Mucosa of stomach (tissue), 1 donor: ENCODE measurements around the gene CHST14.

Experiments
- H3K27me3 ChIP-seq: one replicate; pipeline ENCODE4 v1.7.0; 2013; ENCODE audit warnings: mild to moderate bottlenecking, low read length; ENCODE audit not compliant: control insufficient read depth, insufficient read depth
- H3K36me3 ChIP-seq: one replicate; pipeline ENCODE4 v1.7.0; 2013; ENCODE audit warnings: low read length; ENCODE audit not compliant: control insufficient read depth, insufficient read depth
- H3K4me1 ChIP-seq: one replicate; pipeline ENCODE4 v1.7.0; 2013; ENCODE audit warnings: mild to moderate bottlenecking, low read length; ENCODE audit not compliant: control insufficient read depth, insufficient read depth
- H3K4me3 ChIP-seq: one replicate; pipeline ENCODE4 v1.7.0; 2013; ENCODE audit warnings: low read length
- H3K9ac ChIP-seq: one replicate; pipeline ENCODE4 v1.7.0; 2013; ENCODE audit warnings: mild to moderate bottlenecking, low read length, moderate library complexity
- H3K9me3 ChIP-seq: one replicate; pipeline ENCODE4 v1.7.0; 2013; ENCODE audit warnings: mild to moderate bottlenecking, low read length, moderate library complexity; ENCODE audit not compliant: control insufficient read depth
- donor health status: Pancreatic carcinoma.

Gene CHST14

GRCh38 chr15:40487816-40488682, 17.3 kb downstream of the CHST14 start:
- H3K4me3 ChIP-seq, result no peak overlapping the region
- H3K36me3 ChIP-seq, result no peaks in the 10 kb centered on the region
- no peaks in the 10 kb centered on the region for H3K4me1 ChIP-seq
- H3K27me3 ChIP-seq, result no peaks in the 10 kb centered on the region
- H3K9me3 ChIP-seq, result no peaks in the 10 kb centered on the region
- H3K9ac ChIP-seq, result no peak overlapping the region

GRCh38 chr15:40489274-40490175, 18.7 kb downstream of the CHST14 start:
- Histone ChIP-seq H3K4me1 (no peaks in the 10 kb centered on the region), H3K4me3 (no peak overlapping the region), H3K36me3 (no peaks in the 10 kb centered on the region), H3K27me3 (no peaks in the 10 kb centered on the region), H3K9ac (no peak overlapping the region), H3K9me3 (no peaks in the 10 kb centered on the region)

DNA sequence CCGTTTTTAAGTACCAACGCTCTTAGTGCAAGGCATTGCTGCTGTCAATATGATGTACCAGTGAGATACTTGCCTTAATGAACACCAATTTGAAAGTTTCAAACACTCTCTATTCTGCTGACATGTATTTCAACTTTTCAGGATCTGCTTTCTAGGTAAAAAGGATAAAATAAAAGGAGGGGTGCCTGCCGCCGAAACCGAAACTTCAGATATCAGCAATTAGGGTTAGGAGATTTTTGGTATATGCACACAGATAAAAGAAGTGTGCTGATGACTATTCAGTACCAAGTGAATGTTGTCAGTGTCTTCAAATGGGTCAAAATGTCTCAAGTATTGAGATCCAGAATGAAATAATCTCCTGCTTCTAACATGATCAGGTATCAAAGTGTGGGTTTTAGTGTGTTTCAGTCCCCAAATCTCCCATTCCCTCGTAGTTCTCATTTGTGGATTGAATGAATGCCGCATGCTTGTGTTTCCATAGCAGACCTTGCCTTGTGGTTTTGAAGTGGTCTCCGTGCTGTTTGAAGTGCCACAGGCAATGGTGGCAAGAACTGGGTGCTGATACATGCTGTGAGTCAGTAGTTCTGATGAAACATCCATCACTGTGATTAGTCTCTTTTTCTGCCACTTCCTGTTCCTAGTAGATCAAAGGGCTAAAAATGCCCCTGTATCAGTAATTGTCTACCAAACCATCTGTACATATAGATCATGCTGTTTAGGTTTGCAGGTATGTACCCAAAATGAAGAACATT, 22.5 kb downstream of the CHST14 start:
- H3K4me3 ChIP-seq, result no peak overlapping the region
- H3K36me3 ChIP-seq, result no peaks in the 10 kb centered on the region
- H3K9me3 ChIP-seq, result no peaks in the 10 kb centered on the region
- H3K27me3 ChIP-seq, result no peaks in the 10 kb centered on the region
- no peak overlapping the region for H3K9ac ChIP-seq
- no peaks in the 10 kb centered on the region for H3K4me1 ChIP-seq

GRCh38 chr15:40495516-40495915, 24.7 kb downstream of the CHST14 start:
- Histone ChIP-seq H3K4me3 (no peak overlapping the region), H3K36me3 (no peaks in the 10 kb centered on the region), H3K27me3 (no peaks in the 10 kb centered on the region), H3K9ac (no peak overlapping the region), H3K9me3 (no peaks in the 10 kb centered on the region), H3K4me1 (no peaks in the 10 kb centered on the region)

GRCh38 chr15:40498418-40498817, 27.6 kb downstream of the CHST14 start:
- Histone ChIP-seq H3K27me3 (no peaks in the 10 kb centered on the region), H3K4me3 (no peak overlapping the region), H3K9me3 (no peaks in the 10 kb centered on the region), H3K4me1 (no peaks in the 10 kb centered on the region), H3K36me3 (no peaks in the 10 kb centered on the region), H3K9ac (no peak overlapping the region)

DNA sequence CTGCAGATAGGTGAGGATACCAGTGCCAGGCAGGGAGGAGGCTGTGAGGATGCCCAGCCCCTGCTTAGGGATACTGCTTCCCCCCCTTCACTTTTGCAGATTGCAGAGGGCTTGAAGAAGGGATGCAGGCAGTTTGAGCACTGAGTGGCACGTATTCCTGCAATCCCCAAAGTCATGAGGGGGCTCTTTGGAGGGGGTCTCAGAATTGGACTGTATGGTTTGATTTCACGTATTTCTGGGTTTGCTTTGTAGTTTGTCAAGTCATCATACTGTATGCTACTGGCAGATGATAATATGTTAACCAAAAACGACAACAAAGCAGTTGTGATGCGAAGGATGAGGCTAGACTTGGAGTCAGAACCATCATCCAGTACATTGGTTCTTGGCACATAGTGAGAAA, 28.1 kb downstream of the CHST14 start:
- H3K4me1 ChIP-seq, result no peaks in the 10 kb centered on the region
- H3K9me3 ChIP-seq, result no peaks in the 10 kb centered on the region
- H3K36me3 ChIP-seq, result no peaks in the 10 kb centered on the region
- H3K9ac ChIP-seq, result no peak overlapping the region
- no peaks in the 10 kb centered on the region for H3K27me3 ChIP-seq
- H3K4me3 ChIP-seq, result no peak overlapping the region

GRCh38 chr15:40499931-40500330, 29.1 kb downstream of the CHST14 start:
- Histone ChIP-seq H3K9ac (no peak overlapping the region), H3K4me3 (no peak overlapping the region), H3K36me3 (no peaks in the 10 kb centered on the region), H3K27me3 (no peaks in the 10 kb centered on the region), H3K4me1 (no peaks in the 10 kb centered on the region), H3K9me3 (no peaks in the 10 kb centered on the region)

DNA sequence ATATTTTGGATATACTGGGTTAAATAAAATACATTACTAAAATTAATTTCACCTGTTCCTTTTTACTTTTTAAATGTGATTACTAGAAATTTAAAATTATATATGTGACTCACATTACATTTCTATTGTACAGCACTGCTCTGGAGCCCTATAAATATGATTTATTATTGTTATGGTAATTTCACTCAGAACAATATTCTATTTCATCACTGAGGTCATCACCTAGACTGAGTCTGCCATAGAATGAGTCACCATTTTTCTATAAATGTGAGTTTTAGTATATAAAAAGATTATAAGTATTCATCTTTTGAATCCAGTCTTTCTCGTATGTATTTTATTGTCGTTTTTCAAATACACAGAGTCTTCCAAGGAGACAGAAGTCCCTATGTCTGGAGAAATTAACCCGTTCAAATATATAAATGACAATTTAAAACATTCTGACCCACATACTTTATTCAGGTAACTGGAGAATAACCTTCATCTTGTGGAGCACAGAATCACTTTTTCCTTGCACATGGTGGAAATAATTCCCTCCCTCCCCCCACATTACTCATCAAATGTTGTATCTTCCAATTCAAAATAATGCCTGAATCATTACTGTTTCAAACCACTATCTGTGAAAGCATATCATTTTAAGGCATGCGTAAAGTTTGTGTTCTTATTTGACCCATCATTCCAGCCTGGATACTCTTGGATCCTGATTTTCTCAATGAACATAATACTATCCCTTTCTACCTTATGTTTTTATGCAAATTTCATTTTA, 30.0 kb downstream of the CHST14 start:
- Histone ChIP-seq H3K9ac (no peak overlapping the region), H3K4me1 (no peaks in the 10 kb centered on the region), H3K9me3 (no peaks in the 10 kb centered on the region), H3K36me3 (no peaks in the 10 kb centered on the region), H3K27me3 (no peaks in the 10 kb centered on the region), H3K4me3 (no peak overlapping the region)

- Histone ChIP-seq H3K4me3 (no peak overlapping the region), H3K36me3 (no peaks in the 10 kb centered on the region)
These were observed 30.7 kb downstream of the CHST14 start for GRCh38 chr15:40501487-40501886.

DNA sequence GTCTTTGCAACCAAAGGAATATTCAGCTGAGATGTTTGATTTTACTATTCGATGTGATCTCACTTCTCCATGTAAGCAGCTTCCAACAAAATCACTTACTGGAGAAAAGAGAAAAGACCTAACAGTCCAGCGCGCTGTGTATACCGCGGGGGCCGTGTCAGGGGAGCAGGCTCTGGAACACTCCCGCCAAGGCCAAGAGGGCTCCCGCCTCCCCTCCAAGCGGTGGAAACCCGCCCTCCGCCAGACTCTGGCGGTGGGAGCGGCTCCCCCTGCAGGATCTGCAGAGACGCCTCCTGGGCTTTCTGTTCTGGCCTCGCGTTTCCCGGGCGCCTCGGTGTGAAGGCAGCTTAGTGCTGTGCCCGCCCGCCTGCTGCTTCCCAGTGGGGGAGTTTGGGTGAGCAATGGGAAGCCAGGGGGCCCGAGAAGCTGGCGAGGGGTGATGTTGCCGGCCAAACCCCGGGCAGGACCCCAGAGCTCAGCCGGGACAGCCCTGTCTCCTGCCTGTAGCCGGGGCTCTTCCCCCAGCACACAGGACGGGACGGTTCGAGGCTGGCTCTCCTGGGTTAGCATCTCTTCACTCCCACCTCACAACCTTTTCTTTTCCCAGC, 36.3 kb downstream of the CHST14 start:
- H3K36me3 ChIP-seq, result no peaks in the 10 kb centered on the region
- H3K9ac ChIP-seq, result peak overlapping the region; percentile 44
- peaks cover 11% of the 10 kb centered on the region for H3K27me3 ChIP-seq
- peaks cover 4% of the 10 kb centered on the region for H3K4me1 ChIP-seq
- no peaks in the 10 kb centered on the region for H3K9me3 ChIP-seq
- no peak overlapping the region for H3K4me3 ChIP-seq

More at GRCh38 chr15:40501487-40501886, 30.7 kb downstream of the CHST14 start:
- Histone ChIP-seq H3K9ac (no peak overlapping the region), H3K4me1 (no peaks in the 10 kb centered on the region), H3K27me3 (no peaks in the 10 kb centered on the region), H3K9me3 (no peaks in the 10 kb centered on the region)

- Histone ChIP-seq H3K4me1 (peaks cover 4% of the 10 kb centered on the region), H3K9me3 (no peaks in the 10 kb centered on the region), H3K27me3 (peaks cover 11% of the 10 kb centered on the region), H3K36me3 (no peaks in the 10 kb centered on the region), H3K4me3 (no peak overlapping the region), H3K9ac (no peak overlapping the region)
These were observed 37.4 kb downstream of the CHST14 start for GRCh38 chr15:40508216-40508615.
